ENCODE measurements around the gene PHF21B.

- TF ChIP-seq CREB1 (IDR thresholded peaks at IDR 0.05; ENCODE audit: low read depth) (no peak), MAX (IDR thresholded peaks at IDR 0.05) (peak; percentile 20; the same call in 1 of the 2 replicates), TAF1 (IDR thresholded peaks at IDR 0.05; ENCODE audit: low read depth) (no peak), EP300 (IDR thresholded peaks at IDR 0.05; ENCODE audit: borderline replicate concordance) (no peak), YY1 (IDR thresholded peaks at IDR 0.05; ENCODE audit: low read depth) (no peak), RAD21 (IDR thresholded peaks at IDR 0.05; ENCODE audit: low read depth) (no peak), EGR1 (IDR thresholded peaks at IDR 0.05) (no peak), REST (IDR thresholded peaks at IDR 0.05; ENCODE audit: low read depth) (no peak), USF1 (IDR thresholded peaks at IDR 0.05) (no peak), FOXM1 (IDR thresholded peaks at IDR 0.05; ENCODE audit: borderline replicate concordance, low read depth) (no peak), TCF12 (IDR thresholded peaks at IDR 0.05; ENCODE audit: low read depth) (no peak)
Measured at GRCh38 chr22:44870021-44870420, 139.8 kb downstream of the PHF21B start.

All from Ishikawa (cell line).